ENCODE results near the gene SLC12A2.

Gene SLC12A2

DNA sequence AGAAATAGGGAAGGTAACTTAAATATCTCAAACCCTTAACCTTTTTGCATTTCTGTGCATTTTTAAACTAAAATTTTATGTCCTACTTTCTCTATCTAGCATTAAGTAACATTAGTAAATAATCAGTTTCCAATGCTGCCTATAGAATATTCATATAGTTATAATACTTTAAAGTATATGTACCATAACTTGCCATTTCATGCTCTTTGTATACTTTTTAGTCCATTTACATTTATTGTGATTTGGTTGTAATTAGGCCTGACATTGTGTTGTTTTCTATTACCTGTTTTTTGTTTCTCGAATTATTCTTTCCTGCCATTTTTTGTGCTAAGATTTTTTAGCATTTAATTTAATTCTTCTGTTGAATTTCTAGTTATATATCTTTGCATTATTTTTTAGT lies 13.7 kb downstream of the SLC12A2 start:
- no peak for DNase-seq

GRCh38 chr5:128097781-128098180 lies 14.2 kb downstream of the SLC12A2 start:
- no peak for DNase-seq

- no peak for DNase-seq
Observed at GRCh38 chr5:128099944-128100343, 16.4 kb downstream of the SLC12A2 start.

GRCh38 chr5:128100860-128101557 lies 17.4 kb downstream of the SLC12A2 start:
- peak in 1 of 56 donors; percentile 7 for DNase-seq

- DNase-seq: no peak
Observed at GRCh38 chr5:128101676-128102075, 18.1 kb downstream of the SLC12A2 start.

GRCh38 chr5:128105203-128105602 lies 21.6 kb downstream of the SLC12A2 start:
- no peak for DNase-seq

- no peak for DNase-seq
Observed at GRCh38 chr5:128109138-128109537, 25.6 kb downstream of the SLC12A2 start.

DNA sequence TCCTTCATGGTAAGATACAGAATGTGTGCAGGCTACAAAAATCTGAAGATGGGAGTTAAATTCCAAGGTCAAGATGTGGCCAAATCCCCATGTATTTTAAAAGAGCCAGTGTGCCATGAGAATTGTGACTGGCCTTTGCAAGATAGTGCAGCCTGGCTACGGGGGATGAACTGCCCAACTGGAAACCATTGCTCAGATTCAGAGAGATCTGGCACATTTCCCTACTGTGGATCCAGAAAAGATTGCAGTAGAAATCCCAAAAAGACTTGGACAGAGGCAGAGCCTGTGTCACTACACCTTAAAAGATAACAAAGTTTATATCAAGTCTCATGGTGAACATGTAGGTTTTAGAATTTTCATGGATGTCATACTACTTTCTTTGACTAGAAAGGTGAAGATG lies 26.2 kb downstream of the SLC12A2 start:
- DNase-seq: no peak

GRCh38 chr5:128111818-128112448 lies 28.4 kb downstream of the SLC12A2 start:
- DNase-seq: no peak

GRCh38 chr5:128116445-128116844 lies 32.9 kb downstream of the SLC12A2 start:
- no peak for DNase-seq

DNA sequence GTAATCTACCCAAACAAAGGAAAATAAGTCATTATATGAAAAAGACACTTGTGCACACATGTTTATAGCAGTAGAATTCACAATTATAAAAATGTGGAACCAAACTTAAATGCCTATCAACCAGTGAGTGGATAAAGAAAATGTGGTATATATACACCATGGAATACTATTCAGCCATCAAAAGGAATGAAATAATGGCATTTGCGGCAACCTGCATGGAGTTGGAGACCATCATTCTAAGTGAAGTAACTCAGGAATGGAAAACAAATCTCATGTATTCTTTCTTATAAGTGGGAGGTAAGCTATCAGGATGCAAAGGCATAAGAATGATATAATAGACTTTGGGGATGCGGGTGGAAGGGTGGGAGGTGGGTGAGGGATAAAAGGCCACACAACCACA lies 34.6 kb downstream of the SLC12A2 start:
- no peak for DNase-seq

- no peak for DNase-seq
Observed at GRCh38 chr5:128121651-128122050, 38.1 kb downstream of the SLC12A2 start.

DNA sequence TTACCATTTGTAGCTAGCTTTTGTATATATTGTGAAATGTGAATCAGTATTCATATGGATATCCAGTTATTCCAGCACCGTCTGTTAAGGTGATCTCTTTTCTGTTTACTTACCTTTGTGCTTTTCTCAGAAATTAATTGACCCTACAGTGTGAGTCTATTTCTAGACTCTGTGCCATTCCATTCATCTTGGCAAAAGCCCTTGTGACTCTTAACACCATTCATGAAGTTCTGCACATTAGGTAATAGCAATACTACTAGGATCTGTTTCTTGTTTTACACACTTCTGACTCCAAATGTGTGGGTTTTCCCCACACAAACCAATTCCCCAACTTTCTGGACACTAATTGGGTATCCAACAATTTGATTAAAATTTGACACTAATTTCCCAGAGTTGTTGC lies 40.4 kb downstream of the SLC12A2 start:
- no peak for DNase-seq

- no peak for DNase-seq
Observed at GRCh38 chr5:128126241-128126640, 42.7 kb downstream of the SLC12A2 start.

DNA sequence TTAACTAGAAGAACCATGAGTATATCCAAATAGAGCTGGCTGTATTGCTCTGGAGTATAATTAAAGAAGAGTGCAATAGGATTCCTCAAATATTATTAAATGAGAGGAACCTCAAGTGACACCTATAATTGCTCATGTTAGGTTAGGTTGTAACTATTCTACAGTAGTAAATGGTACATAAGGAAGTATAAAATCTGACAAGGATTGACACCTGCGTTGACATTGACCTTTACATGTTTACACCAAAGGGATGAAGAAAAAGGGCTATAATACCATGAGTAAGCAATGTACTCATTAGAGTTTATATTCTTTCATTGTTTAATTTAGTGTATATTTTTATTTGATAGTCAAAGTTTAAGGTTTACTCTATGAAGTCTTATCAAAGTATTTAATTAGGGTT lies 48.9 kb downstream of the SLC12A2 start:
- no peak for DNase-seq

- no peak for DNase-seq
Observed at GRCh38 chr5:128135286-128135685, 51.7 kb downstream of the SLC12A2 start.

DNA sequence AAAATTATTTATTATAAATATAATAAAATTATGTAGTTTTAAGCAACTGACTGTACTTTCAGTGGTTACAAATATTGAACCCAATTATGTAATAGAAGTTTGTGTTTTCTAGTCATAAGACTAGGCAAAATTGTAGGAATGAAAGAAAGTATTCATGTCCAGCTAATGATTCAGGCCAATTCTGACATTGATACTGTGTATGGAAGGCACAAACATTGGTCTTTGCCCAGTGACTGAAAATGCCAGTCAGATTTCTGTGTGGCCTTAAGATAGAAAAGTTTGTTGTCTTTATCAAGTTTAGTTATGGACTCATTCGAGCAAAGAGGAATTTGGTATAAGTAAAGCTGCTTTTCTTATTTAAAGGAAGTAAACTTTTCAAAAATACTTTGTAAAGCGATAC lies 60.3 kb downstream of the SLC12A2 start:
- DNase-seq: peak in 1 of 56 donors; percentile 33

DNA sequence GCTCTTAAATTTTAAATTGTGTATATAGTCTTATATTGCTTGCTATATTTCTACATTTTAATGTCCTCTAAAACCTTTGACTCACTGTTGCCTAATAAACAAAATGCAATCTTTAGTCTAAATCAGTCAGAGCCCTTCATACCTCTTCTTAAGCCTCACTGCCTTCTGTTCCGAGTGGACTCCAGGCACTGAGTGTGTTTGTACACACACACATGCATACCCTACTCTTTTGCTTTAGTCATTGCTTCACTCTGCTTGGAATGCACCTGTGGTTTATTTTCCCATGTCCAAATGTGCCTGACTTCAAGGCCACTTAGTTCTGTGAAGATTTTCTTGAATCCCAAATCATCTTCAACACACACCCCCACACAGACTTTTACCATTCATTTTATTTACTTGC lies 60.9 kb downstream of the SLC12A2 start:
- no peak for DNase-seq

- DNase-seq: no peak
Observed at GRCh38 chr5:128146671-128147070, 63.1 kb downstream of the SLC12A2 start.

GRCh38 chr5:128154943-128155342 lies 71.4 kb downstream of the SLC12A2 start:
- DNase-seq: no peak

DNA sequence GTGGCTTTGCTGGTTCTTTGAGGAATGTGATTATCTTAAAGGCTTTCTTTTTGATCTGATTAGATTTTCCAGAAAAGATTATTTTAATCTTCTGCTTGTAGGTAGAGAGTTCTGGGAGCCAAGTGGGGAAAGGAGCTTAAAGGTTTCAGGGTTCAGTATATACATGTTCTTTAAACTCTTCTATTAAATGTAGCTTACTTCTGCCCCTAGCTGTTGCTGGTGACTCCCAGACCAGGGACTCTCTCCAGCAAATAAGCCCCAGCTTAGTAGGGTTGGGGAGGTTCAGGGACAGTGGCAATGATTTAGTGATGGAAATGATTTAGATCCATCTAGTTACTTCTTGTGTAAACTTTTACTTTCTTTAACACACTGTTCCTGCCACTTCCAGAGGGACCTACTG lies 72.2 kb downstream of the SLC12A2 start:
- no peak for DNase-seq

GRCh38 chr5:128156521-128156920 lies 73.0 kb downstream of the SLC12A2 start:
- DNase-seq: no peak

DNA sequence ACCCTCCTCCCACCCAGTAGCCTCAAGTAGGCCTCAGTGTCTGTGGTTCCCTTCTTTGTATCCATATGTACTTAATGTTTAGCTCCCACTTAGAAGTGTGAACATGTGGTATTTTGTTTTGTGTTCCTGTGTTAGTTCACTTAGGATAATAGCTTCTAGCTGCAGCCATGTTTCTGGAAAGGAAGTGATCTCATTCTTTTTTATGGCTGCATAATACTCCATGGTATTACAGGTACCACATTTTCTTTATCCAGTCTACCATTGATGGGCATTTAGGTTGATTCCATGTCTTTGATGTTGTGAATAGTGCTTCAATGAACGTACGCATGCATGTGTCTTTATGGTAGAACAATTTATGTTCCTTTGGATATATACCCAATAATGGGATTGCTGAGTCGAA lies 74.8 kb downstream of the SLC12A2 start:
- DNase-seq: no peak

Data from amygdala (tissue), 56 donors.